Measurements from ENCODE around the gene PEX6. TPM values are rescaled to one million over a fixed set of nuclear protein-coding genes. Genes with fewer than 3 reads are reported as not detected.
A peak's percentile ranks its signal among the peaks of the same experiment; 100 is the strongest.

PEX6 gene
- total RNA-seq, 2 experiments from 2014 or later = 23.8 to 24.7 TPM

- H3K4me2 ChIP-seq (ENCODE audit: low read length) = no peak overlapping the region
- no peaks in the 10 kb centered on the region for H3K9me2 ChIP-seq (ENCODE audit: insufficient read depth, low read length)
- CTCF ChIA-PET (ENCODE audit: unreplicated experiment) = interaction anchor here (0.6 kb wide), 1 partner anchor 158 kb away, joined by 3 read pairs; no protein-coding TSS in a partner anchor
- intact Hi-C loops (cut with micrococcal nuclease; ENCODE audit: unreplicated experiment) = no loop called here
- H3K36me3 ChIP-seq (ENCODE audit: insufficient read depth, low read length) = peaks cover 1% of the 10 kb centered on the region; the same call in 1 of the 2 replicates
- no peak for DNase-seq (ENCODE audit: low spot score)
- H3K4me1 ChIP-seq (ENCODE audit: insufficient read depth, low read length, poor library complexity, severe bottlenecking) = peaks cover 21% of the 10 kb centered on the region
- POLR2A ChIA-PET = no interaction called here
- no TSS peak for BruUV-seq (replicated peaks)
- H3K4me3 ChIP-seq (ENCODE audit: low read depth, low read length, poor library complexity, severe bottlenecking) = no peak overlapping the region
- H3K79me2 ChIP-seq (ENCODE audit: insufficient read depth, low read depth, low read length) = peaks cover 2% of the 10 kb centered on the region; the same call in 1 of the 2 replicates
- no peaks in the 10 kb centered on the region for H3K9me3 ChIP-seq (ENCODE audit: low read length)
- H2AFZ ChIP-seq (ENCODE audit: low read length) = no peak overlapping the region
- H4K20me1 ChIP-seq (ENCODE audit: insufficient read depth, low read length) = peaks cover 2% of the 10 kb centered on the region; the same call in 1 of the 2 replicates
- no peak for TF ChIP-seq EZH2phosphoT487 (IDR thresholded peaks at IDR 0.05; ENCODE audit: borderline replicate concordance, low read depth, low read length)
- no peak for TF ChIP-seq CTCF (conservative IDR thresholded peaks at IDR 0.05; ENCODE audit: low read length)
- H3K27ac ChIP-seq (ENCODE audit: low read depth, low read length, poor library complexity, severe bottlenecking) = no peak overlapping the region
These were observed 53.6 kb downstream of the PEX6 start for GRCh38 chr6:42925248-42925857.

GRCh38 chr6:42923666-42924065 lies 55.3 kb downstream of the PEX6 start:
- ChIA-PET CTCF (ENCODE audit: unreplicated experiment) (no interaction called here), POLR2A (interaction anchor here (0.8 kb wide), 1 partner anchor 222 kb away, joined by 3 read pairs; no protein-coding TSS in a partner anchor)
- peaks cover 21% of the 10 kb centered on the region for H3K4me1 ChIP-seq (ENCODE audit: insufficient read depth, low read length, poor library complexity, severe bottlenecking)
- BruUV-seq (replicated peaks) = no TSS peak
- H4K20me1 ChIP-seq (ENCODE audit: insufficient read depth, low read length) = no peaks in the 10 kb centered on the region
- no peaks in the 10 kb centered on the region for H3K9me3 ChIP-seq (ENCODE audit: low read length)
- H3K4me3 ChIP-seq (ENCODE audit: low read depth, low read length, poor library complexity, severe bottlenecking) = no peak overlapping the region
- no peak overlapping the region for H3K27ac ChIP-seq (ENCODE audit: low read depth, low read length, poor library complexity, severe bottlenecking)
- no peaks in the 10 kb centered on the region for H3K79me2 ChIP-seq (ENCODE audit: insufficient read depth, low read depth, low read length)
- peak overlapping the region; percentile 26 for H3K4me2 ChIP-seq (ENCODE audit: low read length)
- no peaks in the 10 kb centered on the region for H3K9me2 ChIP-seq (ENCODE audit: insufficient read depth, low read length)
- intact Hi-C loops (cut with micrococcal nuclease; ENCODE audit: unreplicated experiment) = no loop called here
- no peak for DNase-seq (ENCODE audit: low spot score)
- H3K36me3 ChIP-seq (ENCODE audit: insufficient read depth, low read length) = no peaks in the 10 kb centered on the region
- no peak overlapping the region for H2AFZ ChIP-seq (ENCODE audit: low read length)
- no peak for TF ChIP-seq EZH2phosphoT487 (IDR thresholded peaks at IDR 0.05; ENCODE audit: borderline replicate concordance, low read depth, low read length)
- TF ChIP-seq CTCF (conservative IDR thresholded peaks at IDR 0.05; ENCODE audit: low read length) = no peak

- TF ChIP-seq EZH2phosphoT487 (IDR thresholded peaks at IDR 0.05; ENCODE audit: borderline replicate concordance, low read depth, low read length) (no peak), CTCF (conservative IDR thresholded peaks at IDR 0.05; ENCODE audit: low read length) (no peak)
- Histone ChIP-seq H3K27ac (ENCODE audit: low read depth, low read length, poor library complexity, severe bottlenecking) (no peak overlapping the region), H3K9me3 (ENCODE audit: low read length) (no peaks in the 10 kb centered on the region), H3K4me3 (ENCODE audit: low read depth, low read length, poor library complexity, severe bottlenecking) (no peak overlapping the region), H3K36me3 (ENCODE audit: insufficient read depth, low read length) (no peaks in the 10 kb centered on the region), H2AFZ (ENCODE audit: low read length) (no peak overlapping the region), H3K9me2 (ENCODE audit: insufficient read depth, low read length) (no peaks in the 10 kb centered on the region), H3K4me2 (ENCODE audit: low read length) (no peak overlapping the region), H4K20me1 (ENCODE audit: insufficient read depth, low read length) (no peaks in the 10 kb centered on the region), H3K4me1 (ENCODE audit: insufficient read depth, low read length, poor library complexity, severe bottlenecking) (peaks cover 13% of the 10 kb centered on the region), H3K79me2 (ENCODE audit: insufficient read depth, low read depth, low read length) (no peaks in the 10 kb centered on the region)
- DNase-seq (ENCODE audit: low spot score) = no peak
- BruUV-seq (replicated peaks) = no TSS peak
- intact Hi-C loops (cut with micrococcal nuclease; ENCODE audit: unreplicated experiment) = no loop called here
- ChIA-PET CTCF (ENCODE audit: unreplicated experiment) (no interaction called here), POLR2A (interaction anchor here (0.6 to 0.7 kb wide), 2 partner anchors 114 to 591 kb away, joined by 3 read pairs; no protein-coding TSS in a partner anchor)
These were observed 57.2 kb downstream of the PEX6 start for GRCh38 chr6:42921801-42922200.
